ENCODE measurements around the gene CARD8.

CARD8 gene

GRCh38 chr19:48206397-48207093, 49.2 kb downstream of the CARD8 start:
- no peak for DNase-seq

GRCh38 chr19:48203794-48204628, 51.7 kb downstream of the CARD8 start:
- DNase-seq, result peak; percentile 92

GRCh38 chr19:48203222-48203793, 52.4 kb downstream of the CARD8 start:
- DNase-seq, result no peak

- no peak for DNase-seq
Measured at GRCh38 chr19:48196933-48197665, 58.6 kb downstream of the CARD8 start.

- DNase-seq, result no peak
Measured at GRCh38 chr19:48196321-48196763, 59.4 kb downstream of the CARD8 start.

- no peak for DNase-seq
Measured at GRCh38 chr19:48194844-48195830, 60.6 kb downstream of the CARD8 start.

- DNase-seq, result peak; percentile 40
Measured at GRCh38 chr19:48194041-48194843, 61.5 kb downstream of the CARD8 start.

GRCh38 chr19:48192750-48193149, 63.0 kb downstream of the CARD8 start:
- no peak for DNase-seq

- DNase-seq, result no peak
Measured at GRCh38 chr19:48190885-48191284, 64.8 kb downstream of the CARD8 start.

- peak; percentile 71 for DNase-seq
Measured at GRCh38 chr19:48190288-48190884, 65.3 kb downstream of the CARD8 start.

- no peak for DNase-seq
Measured at GRCh38 chr19:48186541-48186991, 69.1 kb downstream of the CARD8 start.

GRCh38 chr19:48186015-48186414, 69.7 kb downstream of the CARD8 start:
- no peak for DNase-seq

GRCh38 chr19:48183356-48183755, 72.4 kb downstream of the CARD8 start:
- no peak for DNase-seq

GRCh38 chr19:48182434-48182833, 73.3 kb downstream of the CARD8 start:
- DNase-seq, result no peak

GRCh38 chr19:48181505-48181904, 74.2 kb downstream of the CARD8 start:
- DNase-seq, result no peak

GRCh38 chr19:48176226-48176625, 79.5 kb downstream of the CARD8 start:
- DNase-seq, result no peak

- no peak for DNase-seq
Measured at GRCh38 chr19:48175578-48175977, 80.1 kb downstream of the CARD8 start.

GRCh38 chr19:48174445-48175030, 81.2 kb downstream of the CARD8 start:
- DNase-seq, result no peak

GRCh38 chr19:48171710-48172109, 84.0 kb downstream of the CARD8 start:
- DNase-seq, result no peak

GRCh38 chr19:48170817-48171347, 84.8 kb downstream of the CARD8 start:
- no peak for DNase-seq
